HG03457 (cell line): ENCODE results near the gene PLCB1.
"Not testable (repeated sequence)": the region's sequence is repeated elsewhere in the genome, so short reads cannot be mapped to it uniquely, and the experiment has no call there.

ENCODE experiments used
- ATAC-seq: cut with Tn5 transposase; IDR thresholded peaks from one replicate; pipeline ENCODE4 v1.9.1; 2021; ENCODE audit warnings: moderate number of reproducible peaks; ENCODE audit not compliant: unreplicated experiment

The PLCB1 gene

DNA sequence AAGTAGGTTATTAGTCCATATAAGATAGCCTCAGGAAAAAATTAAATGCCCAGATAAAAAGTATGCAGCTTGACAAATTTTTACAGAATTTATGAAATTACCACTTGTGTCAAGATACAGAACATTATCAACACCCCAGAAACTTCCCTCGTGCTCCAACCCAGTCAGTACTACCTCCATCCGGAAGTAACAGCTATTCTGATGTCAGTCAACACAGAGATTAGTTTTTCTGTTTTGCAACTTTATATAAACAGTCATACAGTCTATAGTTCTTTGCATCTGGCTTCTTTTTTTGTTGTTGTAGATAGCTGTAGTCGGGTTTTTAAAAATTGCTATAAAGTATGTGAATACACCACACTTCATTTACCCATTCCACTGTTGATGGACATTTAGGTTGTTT lies 721.1 kb downstream of the PLCB1 start:
- ATAC-seq: not testable (repeated sequence)

DNA sequence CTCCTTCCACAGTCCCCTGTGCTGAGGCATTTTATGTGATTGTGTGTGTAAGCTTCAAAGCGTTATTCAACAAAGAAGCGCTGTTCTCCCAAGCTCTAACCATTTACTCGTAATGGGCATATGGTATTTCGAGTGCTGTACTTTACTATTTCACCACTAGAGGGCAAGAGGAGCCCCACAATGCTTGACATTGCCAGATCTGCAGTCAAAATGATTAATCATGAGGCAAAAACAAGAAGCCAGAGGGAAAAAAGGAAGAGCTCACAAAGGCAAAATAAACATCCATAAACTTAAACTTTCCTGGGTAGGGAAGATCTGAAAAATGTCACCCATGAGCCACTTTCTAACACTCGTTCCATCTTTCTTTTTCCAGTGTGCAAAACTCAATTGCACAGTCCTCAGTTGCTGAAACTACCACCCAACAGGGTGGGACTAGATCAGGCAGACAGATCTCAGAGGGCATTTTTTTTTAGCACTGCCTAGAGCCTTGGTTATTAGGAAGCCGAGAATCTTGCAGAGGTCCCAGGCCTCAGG lies 721.8 kb downstream of the PLCB1 start:
- ATAC-seq: peak; percentile 85

DNA sequence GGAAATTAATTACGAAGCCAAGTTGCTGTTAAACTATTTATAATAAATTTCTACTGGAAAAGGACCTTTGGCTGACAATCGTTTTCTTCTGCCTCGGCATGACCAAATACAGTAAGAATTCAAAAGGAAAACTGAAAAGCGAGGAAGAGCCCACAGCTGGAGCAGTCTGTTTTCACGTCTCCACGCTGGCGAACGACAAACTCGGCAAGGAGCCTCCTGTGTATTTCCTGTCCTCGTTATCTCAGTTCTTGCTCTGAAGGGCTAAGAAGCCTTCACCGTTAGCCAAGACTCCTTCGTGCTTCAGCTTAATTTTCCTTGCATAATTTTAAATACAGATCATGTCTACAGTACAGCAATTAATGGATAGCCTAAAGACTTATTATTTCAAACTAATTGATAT lies 722.5 kb downstream of the PLCB1 start:
- no peak for ATAC-seq

DNA sequence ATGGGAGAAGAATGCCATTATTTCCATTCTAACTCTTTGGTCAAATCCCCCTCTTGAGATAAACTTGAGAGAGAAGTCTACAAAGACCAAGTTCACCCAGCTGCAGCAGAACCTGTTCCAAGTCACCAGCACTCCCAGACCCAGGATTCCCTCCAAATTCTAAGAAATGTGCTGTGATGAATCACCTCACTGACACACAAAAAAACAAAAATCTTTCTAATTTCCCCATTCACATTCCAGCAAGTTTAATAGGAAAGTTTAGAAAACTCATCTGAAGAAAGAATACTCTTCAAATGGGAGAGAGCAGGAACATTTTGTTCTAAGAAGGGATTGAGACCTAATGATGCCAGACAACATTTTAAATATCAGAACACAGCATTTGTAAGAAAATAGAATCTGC lies 723.2 kb downstream of the PLCB1 start:
- ATAC-seq: no peak

DNA sequence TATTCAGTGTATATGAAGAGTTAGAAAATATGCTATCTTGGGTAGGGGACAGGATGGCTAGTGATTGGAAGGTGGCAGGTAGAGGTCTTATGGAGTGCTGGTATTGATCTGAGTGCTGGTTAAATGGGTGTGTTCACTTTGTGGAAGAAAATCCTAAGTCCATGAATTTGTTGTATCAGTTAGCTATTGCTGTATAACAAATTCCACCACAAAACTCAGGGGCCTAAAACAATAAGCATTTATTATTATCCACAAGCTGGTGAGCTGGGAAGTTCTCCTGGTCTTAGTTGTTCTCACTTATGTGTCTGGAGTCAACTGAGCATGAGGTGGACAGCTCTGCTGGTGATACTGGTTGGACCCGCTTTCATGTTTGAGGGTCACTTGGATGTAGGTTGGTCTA lies 724.6 kb downstream of the PLCB1 start:
- ATAC-seq: no peak

DNA sequence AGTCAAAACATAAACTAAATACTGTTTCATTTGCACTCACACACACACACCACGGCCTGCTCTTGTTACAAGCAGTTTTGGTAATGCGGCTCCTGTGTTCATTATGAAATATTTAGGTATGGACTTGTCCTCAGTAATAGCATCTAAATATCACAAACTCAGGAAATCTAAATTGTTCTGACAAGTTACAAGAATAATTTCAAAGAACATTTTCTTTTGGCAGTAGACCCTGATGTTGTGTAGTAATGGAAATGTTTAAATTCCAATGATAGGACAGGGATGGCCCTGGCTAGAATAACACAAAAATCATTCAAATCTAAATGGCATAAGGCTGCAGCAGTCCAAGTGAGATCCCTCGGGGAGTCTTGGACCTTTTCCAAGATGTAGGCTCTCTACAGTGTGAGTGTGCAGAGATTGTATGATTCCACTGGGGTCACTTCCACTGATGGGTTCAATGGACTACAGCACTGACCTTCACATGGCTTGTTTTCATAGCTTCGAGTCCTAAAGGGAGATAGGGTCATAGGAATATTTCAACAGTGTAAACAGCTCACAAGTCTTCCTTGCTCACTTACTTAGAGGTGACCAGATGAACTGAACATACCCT lies 726.2 kb downstream of the PLCB1 start:
- no peak for ATAC-seq

DNA sequence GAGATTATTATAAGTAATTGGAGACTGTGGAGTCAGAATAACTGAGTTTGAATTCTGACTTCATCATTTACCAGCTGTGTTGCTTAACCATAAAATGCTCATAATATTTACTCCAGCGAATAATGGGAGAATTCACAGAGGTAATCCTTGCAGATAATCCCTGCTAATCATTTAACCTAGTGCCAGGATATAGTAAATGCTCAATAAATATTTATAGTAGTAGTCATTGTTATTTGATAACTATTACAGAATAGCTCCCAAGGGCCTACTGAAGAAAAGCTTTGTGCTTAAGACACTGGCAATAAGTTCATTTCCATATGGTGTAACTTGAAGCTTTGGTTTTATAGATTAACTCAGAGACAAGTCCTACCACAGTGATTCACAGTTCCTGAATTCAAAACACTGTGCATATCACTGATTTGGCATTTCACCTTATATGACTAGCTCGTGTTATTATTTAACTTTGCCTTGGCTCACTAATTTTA lies 728.0 kb downstream of the PLCB1 start:
- peak; percentile 85 for ATAC-seq

DNA sequence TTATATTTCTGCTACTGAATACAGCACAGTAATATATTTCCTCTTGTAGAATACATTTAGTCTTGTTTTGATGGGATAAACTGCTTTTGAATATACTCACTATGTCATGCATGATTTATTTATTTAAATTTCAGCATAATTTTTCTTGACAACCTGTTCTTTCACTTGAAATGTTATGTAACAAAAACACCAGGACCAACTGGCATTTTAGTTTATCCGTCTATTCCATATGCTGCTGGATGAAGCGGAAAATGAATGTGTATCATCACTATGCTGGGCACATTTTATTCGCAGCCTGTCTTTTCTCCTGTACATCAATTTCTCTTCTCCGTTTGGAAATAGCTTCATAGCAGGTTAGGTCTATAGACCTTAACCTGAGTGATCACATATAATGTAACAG lies 730.0 kb downstream of the PLCB1 start:
- no peak for ATAC-seq

DNA sequence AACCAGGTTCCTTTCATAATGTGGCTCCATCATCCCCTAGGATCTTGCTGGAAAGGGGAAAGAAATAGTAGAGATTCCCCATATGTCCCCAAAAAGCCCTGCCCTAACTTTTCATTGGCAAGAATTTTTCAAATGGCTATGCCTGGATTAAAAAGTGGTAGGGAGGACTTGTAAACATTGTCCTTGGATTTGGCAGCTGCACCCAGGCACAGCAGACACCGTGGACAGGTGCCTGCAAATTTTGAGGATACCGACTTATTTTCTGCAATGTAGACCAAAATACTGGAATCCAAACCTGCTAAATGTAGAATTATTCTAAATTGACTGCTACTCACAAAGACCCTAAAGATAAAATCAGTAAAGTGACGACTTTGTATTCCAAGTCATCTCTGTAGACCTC lies 733.6 kb downstream of the PLCB1 start:
- no peak for ATAC-seq

DNA sequence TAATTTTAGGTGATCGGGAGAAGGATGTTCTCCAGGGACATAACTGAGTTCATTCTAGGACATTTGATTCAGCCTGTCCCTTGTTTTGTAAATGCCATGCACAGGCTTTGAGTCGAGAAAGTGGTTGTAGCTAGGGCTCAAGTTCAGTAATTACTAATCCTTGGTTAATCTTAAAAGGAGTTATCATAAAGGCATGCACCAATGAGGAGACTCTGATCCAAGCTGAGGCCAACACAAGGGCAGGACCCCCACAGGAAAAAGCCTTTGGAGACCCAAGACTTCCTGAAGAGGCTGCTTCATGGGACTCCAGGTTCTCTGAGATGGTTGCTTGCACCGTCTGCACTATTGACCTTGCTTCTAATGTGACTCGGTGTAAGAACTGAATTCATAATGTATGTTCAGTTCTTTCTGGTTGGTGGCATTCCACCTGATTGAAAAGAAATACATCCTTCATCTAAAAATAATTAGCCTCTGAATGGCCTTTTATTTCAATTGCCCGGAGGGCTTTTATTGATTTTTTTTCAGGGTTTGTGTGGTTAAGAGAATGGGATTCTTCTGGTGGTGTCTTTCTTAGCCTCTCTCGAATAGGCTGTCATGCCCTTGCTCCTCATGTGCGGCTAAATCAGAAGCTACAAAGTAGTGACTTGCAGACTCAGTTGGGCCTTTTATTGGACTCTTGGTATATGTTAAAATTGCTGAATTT lies 735.1 kb downstream of the PLCB1 start:
- ATAC-seq: no peak

DNA sequence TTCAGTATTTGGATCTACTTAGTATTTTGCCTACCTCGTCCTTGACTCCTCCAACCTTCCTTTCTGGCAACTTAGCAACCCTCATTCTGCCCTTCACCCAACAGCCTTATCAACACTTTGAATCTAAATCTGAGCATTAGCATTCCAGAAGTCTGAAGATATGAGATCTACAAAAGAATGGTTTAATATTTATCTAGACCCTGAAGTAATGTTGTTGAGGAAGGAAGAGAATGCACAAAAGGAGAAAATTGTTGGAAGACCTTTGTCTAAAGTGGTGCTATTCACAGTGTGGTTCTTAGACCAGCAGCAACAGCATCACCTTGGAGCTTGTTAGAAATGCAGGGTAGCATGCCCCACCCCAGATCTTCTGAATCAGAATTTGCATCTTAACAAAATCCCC lies 738.6 kb downstream of the PLCB1 start:
- no peak for ATAC-seq

DNA sequence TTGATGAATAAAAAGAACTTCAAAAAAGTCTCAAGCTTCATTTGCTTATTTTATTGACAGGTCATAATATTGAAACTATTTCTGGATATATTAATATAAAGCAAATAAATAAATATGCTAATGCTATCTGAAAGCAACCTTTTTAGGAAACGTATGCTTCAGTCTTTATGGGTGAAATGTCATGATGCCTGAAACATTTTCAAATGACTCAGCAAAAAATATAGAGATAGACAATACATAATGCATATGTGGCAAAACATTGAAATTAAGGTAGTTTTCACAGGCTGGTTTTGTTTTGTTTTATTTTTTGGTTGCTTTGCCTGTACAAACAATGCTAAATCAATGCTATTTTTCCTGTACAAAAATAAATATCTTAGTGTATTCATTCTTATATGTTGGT lies 742.4 kb downstream of the PLCB1 start:
- no peak for ATAC-seq

DNA sequence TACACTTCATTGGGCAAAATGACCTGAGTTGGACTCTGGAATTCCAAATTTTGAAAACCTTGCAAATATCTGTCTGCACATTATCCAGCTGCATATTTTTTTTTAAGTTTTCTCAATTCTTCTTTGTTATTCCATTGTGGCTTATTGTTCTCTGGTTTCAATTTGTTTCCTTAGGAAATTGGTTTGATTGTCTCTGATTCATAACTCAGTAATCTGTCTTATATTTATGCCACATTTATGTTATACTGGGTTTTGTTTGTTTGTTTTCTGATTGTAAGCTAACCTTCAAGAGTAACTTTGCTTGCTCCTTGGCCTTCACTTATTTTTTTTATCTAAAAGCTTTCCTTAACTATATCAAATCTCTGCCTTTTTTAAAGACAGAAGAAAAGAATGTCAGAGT lies 743.5 kb downstream of the PLCB1 start:
- ATAC-seq: no peak

DNA sequence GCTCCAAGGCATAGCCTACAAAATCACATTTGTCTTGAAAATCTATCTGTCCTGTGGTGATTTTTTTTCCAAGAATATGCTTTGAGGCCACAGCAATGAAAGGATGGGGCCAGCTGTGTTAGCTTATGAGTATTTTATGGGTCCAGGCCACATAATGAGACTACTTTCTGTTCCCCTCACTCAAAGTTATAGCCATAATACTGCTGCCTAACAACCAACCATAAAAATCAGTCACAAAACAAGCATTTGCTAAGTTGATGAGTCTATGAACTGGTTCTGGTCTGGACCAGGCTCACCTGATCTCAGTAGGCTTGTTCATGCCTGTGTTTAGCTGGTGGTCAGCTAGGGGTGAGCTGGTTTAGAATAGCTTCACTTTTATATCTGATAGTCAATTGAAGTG lies 744.3 kb downstream of the PLCB1 start:
- no peak for ATAC-seq

DNA sequence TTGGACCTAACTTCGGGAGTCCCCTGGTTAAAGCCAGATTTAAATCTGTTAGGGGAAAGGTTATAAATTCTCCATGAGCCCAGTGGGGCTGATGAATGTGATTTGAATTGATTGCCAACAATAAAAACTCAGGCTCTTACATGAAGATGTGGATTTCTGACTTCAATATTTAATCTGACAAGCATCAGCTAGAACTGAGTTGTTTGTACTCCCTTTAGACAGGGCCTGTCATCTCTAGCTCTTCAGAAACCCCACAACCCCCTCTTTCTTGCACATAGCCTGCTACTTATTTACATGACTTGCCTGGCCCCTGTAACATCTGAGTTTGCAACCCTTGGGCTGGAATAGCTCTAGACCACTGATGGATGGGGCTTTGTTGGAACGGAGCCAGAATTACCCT lies 745.2 kb downstream of the PLCB1 start:
- ATAC-seq: no peak

DNA sequence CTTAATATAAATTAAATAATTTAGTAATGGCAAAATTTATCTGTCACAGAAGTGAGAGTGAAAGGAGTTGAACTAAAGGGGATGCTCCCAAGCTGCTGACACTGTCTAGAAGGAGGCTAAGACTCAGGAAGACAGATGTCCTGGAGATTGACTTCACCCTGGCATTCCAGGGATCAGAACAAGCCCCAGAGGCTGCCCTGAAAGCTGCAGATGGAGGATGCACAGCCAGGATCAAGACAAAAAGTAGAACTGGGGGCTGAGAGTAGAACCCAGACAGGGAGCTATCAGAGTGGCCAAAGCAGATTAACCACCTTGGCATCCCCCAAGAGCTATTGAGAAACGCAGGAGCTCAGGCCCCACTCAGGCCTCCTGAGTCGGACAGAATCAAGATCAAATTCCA lies 747.6 kb downstream of the PLCB1 start:
- ATAC-seq: no peak

DNA sequence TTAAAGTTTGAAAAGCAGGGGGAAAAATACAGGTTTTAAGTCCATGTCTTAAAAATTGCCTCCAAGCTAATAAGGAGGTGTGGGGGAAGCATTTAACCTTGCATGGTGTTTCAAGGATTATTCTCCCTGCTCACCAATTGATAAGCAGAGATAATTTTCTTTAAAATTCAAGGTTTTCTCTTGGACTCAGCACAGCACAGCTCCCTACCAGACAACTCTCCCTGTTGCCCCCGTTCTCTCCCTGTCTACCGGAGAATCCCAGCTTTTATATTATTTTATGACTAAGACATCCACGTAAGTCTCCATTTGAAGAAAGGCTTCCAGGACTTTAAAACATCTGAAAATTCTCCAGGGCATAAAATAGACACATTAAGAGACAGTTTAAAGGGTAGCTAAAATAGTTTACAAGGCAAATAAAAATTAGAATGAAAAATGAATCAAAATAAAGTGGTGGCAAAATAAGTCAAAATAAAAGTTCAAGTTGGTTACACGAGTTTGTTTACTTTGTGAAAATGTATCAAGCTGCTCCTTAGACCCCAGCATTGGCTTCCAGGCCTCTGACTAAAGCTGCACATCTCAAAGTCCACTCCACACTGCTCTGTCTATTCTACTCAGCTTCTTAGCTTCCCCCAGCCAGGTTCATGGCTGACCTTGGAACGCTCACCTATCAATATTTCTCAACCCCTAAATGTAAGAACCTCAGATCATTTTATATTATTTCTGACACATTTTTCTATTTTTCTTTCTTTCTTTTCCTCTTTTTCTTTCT lies 748.2 kb downstream of the PLCB1 start:
- no peak for ATAC-seq

DNA sequence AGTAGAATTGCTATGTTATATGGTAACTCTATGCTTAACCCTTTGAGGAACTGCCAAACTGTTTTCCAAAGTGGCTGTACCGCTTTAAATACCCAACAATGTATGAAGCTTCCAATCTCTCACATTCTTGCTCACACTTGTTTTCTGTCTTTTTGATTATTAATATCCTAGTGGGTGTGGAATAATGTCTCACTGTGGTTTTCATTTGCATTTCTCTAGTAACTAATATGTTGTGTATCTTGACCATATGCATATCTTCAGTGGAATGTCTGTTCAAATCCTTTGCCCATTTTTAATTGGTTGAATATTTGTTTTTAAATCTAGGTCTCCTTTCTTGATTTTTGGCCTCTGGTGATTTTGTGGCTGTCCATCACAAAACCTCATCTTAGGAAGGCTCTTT lies 759.0 kb downstream of the PLCB1 start:
- ATAC-seq: no peak

DNA sequence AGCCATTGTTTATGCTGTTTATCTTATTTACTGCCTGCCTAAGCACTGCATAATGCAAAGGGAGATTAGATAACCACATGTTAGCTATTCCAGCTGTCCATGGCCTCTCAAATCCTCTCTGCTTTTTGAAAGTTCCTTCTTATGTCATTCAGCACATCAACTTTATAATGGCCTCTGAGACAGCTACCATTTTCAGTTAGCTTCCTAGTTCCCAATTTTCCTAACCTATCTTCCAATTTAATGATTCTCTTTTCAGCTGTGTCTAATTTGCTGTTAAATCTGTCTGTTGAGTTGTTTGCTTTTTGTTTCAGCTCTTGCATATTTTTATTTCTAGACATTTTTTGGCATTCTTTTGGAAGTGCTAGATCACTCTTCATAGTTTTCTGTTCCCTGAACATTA lies 763.4 kb downstream of the PLCB1 start:
- ATAC-seq: no peak

DNA sequence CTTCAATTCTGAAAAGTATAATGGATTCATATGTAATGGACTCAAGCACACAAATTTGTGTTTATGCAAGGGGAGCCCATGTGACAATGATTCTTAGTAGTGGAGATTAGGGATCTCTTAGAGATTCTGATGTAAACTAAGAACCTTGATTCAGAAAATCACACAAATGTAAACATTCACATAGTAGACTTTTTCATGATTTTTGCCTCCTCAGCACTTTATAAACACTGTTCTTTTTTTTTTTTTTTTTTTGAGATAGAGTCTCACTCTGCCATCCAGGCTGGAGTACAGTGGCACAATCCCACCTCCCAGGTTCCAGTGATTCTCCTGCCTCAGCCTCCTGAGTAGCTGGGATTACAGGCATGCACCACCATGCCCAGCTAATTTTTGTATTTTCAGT lies 766.8 kb downstream of the PLCB1 start:
- ATAC-seq: no peak

DNA sequence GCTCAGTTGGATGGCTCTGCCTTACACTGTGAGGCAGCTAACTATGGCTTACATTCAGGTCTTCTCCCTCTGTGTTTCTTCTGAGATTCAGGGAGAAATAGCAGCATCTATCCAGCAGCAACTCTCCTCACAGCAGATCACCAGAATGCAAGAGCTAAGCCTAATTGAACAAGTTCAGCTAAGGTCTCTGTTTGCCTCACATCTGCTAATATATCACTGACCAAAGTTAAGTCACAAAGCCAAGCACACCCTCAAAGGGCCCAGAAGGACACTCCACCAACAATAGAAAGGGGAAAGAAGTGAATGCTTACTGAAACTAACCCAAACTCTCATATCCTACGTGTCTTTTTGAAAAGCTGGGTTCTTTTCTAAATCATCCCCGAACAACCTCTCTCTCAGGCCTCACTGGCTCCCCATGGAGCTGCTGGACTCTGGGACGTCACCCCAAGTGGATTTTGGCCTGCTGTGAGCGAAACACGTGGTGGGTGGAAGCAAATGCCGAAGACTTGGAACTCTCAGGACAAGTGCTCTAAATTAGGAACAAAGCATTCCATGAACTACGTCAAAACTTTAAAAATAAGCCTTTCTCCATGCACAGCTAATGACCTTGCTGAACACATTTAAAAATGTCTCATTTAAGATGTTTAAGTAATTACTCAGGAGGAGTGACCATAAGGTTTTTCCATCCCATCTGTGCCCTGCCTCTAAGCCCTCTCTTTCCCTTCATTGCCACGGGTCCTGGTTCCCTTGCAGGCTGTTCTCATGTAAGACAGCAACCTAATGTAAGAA lies 769.4 kb downstream of the PLCB1 start:
- no peak for ATAC-seq
